T-helper 17 cell (primary cell): Measurements from ENCODE around the gene PATE4. TPM values are rescaled to one million over a fixed set of nuclear protein-coding genes. Genes with fewer than 3 reads are reported as not detected.

Experiments used
- ATAC-seq: fragments of 150-1000 bp; cut with Tn5 transposase; 2 replicates; pipeline ENCODE4 v1.10.0; 2021; ENCODE audit warnings: mild to moderate bottlenecking, moderate library complexity
- DNase-seq, 3 donors: peaks; one replicate each; pipeline versions ENCODE4 v3.0.0 to v3.0.0-alpha.2; 2020 to 2021
- H3K9me3 ChIP-seq: one replicate; pipeline ENCODE4 v1.7.0; 2013; ENCODE audit warnings: low read length, mild to moderate bottlenecking; ENCODE audit not compliant: control insufficient read depth, poor library complexity, severe bottlenecking
- H3K27ac Mint-ChIP-seq: one replicate; pipeline ENCODE4 v1.8.0; 2022; ENCODE audit warnings: mild to moderate bottlenecking, moderate library complexity, mixed read lengths
- H3K27me3 Mint-ChIP-seq: one replicate; pipeline ENCODE4 v1.8.0; 2022; ENCODE audit warnings: mixed read lengths
- H3K36me3 Mint-ChIP-seq: one replicate; pipeline ENCODE4 v1.8.0; 2022; ENCODE audit warnings: low read depth, mixed read lengths
- H3K4me1 Mint-ChIP-seq: one replicate; pipeline ENCODE4 v1.8.0; 2022; ENCODE audit warnings: mild to moderate bottlenecking, mixed read lengths
- H3K4me3 Mint-ChIP-seq: one replicate; pipeline ENCODE4 v1.8.0; 2022; ENCODE audit warnings: mild to moderate bottlenecking, moderate library complexity, mixed read lengths
- total RNA-seq, 4 donors: library from RNA in 2 of 4; stranded (reverse) in 2 of 4; gene quantifications; one replicate each; pipeline ENCODE4 v1.2.3 and lab custom pipeline; 2022 to 2026

The PATE4 gene
- total RNA-seq, 2 donors from 2014 or later: not detected

DNA sequence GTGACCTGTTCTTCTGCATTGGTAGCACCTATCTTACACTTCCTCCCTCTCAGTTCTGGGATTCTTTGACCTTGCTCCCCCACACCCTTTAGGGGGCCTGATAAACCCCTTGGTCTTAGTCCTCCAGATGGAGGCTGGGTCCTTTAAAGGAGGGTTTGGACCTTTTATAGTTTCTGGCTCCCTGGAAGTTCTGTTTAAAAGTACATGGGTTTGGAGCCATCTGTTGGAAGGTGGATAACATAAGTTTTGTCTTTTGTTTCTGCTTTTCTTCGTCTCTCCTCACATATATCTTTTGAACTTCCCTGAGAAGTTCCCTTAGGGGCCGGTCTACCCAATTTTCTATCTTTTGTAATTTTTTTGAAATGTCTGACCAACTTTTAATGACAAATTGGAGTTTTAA lies 36.4 kb downstream of the PATE4 start:
- Mint-ChIP-seq H3K27me3 (peaks cover 6% of the 10 kb centered on the region), H3K4me1 (peaks cover 4% of the 10 kb centered on the region), H3K27ac (no peak overlapping the region), H3K36me3 (no peaks in the 10 kb centered on the region), H3K4me3 (no peak overlapping the region)
- H3K9me3 ChIP-seq: no peaks in the 10 kb centered on the region
- ATAC-seq: no peak
- DNase-seq: no peak

DNA sequence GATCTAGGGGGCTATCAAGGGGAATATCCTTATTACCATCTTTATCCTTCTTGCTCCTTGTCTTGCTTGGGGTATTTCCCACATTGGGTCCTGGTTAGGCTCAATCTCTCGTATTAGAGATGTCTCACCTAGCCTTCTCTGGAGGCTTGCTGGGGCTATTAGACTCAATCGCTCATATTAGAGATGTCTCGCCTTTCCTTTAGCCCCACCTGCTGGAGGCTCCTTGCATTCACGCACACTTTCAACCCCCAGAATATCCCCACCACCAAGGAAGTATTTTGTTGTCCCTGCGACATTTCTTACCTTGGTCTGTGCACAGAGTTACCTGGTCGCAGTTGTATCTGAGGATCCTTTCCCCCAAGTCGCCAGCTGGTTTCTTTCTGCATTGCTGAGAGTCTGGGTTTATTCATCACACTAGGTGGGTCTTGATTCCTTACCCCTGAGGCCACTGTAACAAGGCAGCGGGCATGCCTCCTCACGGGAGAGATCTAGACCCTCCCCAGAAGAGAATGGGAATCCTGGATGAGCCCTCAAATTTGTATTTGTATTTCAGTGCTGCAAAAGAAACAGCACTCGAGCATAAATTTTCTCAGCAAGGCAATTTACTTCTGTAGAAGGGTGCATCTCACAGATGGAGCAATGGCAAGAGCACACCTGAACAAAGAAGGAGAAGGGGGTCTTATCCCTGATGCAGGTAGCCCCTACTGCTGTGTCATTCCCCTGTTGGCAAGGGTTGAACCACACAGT lies 38.4 kb downstream of the PATE4 start:
- Mint-ChIP-seq H3K4me1 (peaks cover 6% of the 10 kb centered on the region), H3K27me3 (peaks cover 10% of the 10 kb centered on the region), H3K27ac (no peak overlapping the region), H3K36me3 (no peaks in the 10 kb centered on the region), H3K4me3 (no peak overlapping the region)
- DNase-seq: peak in 1 of 3 donors; percentile 40
- H3K9me3 ChIP-seq: no peaks in the 10 kb centered on the region
- ATAC-seq: peak; percentile 73

- no peak overlapping the region for H3K4me3 Mint-ChIP-seq
- no peaks in the 10 kb centered on the region for H3K36me3 Mint-ChIP-seq
- ATAC-seq (no peak), DNase-seq (no peak)
- H3K9me3 ChIP-seq: no peaks in the 10 kb centered on the region
- peaks cover 6% of the 10 kb centered on the region for H3K4me1 Mint-ChIP-seq
- no peak overlapping the region for H3K27ac Mint-ChIP-seq
- H3K27me3 Mint-ChIP-seq: peaks cover 10% of the 10 kb centered on the region
These were observed 39.0 kb downstream of the PATE4 start for GRCh38 chr11:125872138-125872491.

- Mint-ChIP-seq H3K27ac (no peak overlapping the region), H3K4me3 (no peak overlapping the region), H3K4me1 (peaks cover 8% of the 10 kb centered on the region), H3K36me3 (no peaks in the 10 kb centered on the region), H3K27me3 (peaks cover 18% of the 10 kb centered on the region)
- DNase-seq (no peak), ATAC-seq (no peak)
- H3K9me3 ChIP-seq: no peaks in the 10 kb centered on the region
These were observed 40.9 kb downstream of the PATE4 start for GRCh38 chr11:125873881-125874555.

DNA sequence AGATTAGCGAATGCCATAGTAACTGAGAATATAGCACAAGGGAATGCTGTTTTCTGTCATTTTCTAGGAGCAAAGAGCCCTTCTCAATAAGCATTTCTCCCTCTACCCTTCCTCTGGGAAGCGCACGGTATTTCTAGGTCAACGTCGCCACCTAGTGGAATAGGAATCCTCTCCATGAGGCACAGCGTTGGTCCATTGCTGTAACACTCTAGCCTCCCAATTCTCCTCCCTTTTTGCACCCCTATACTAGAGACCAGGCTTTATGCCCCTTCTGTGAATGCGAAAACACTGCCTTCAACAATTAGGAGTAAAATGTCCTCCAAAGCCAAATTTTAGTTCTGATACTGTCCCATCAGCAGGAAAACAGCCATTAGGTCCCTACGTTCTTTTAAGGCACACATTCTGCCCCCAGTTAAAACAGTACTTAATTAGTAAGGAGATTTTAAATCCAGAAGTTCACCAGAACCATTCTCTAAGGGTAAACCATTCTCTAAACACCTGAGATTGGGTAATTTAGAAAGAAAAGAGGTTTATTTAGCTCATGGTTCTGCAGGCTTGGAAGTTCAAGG lies 41.5 kb downstream of the PATE4 start:
- Mint-ChIP-seq H3K4me3 (no peak overlapping the region), H3K27ac (no peak overlapping the region), H3K36me3 (no peaks in the 10 kb centered on the region), H3K27me3 (peaks cover 18% of the 10 kb centered on the region), H3K4me1 (peaks cover 8% of the 10 kb centered on the region)
- DNase-seq (peak in 2 of 3 donors; percentile 11 to 27), ATAC-seq (peak; percentile 75)
- no peaks in the 10 kb centered on the region for H3K9me3 ChIP-seq

DNA sequence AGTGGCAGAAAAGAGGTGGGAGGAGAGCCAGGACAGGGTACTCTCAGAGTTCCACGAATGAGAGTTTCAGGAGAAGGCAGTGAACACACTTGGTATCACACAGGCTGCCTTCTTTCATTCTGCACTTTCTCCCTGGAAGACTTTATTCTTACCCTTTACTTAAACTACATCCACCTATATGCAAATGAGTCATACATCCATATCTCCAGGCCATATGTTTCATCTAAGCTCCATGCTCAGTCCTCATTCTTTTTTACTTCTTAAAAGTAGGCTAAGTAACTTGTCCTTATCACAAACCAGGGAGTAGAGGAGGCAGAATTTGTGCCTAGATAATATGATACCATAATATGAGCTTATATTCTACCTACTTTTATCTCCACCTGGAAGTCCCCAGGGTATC lies 48.2 kb downstream of the PATE4 start:
- no peaks in the 10 kb centered on the region for H3K9me3 ChIP-seq
- ATAC-seq: no peak
- Mint-ChIP-seq H3K36me3 (no peaks in the 10 kb centered on the region), H3K4me3 (no peak overlapping the region), H3K27me3 (peaks cover 24% of the 10 kb centered on the region), H3K4me1 (peaks cover 5% of the 10 kb centered on the region), H3K27ac (no peak overlapping the region)
- no peak for DNase-seq

- DNase-seq (no peak), ATAC-seq (no peak)
- H3K4me3 Mint-ChIP-seq: no peak overlapping the region
- peaks cover 21% of the 10 kb centered on the region for H3K27me3 Mint-ChIP-seq
- H3K27ac Mint-ChIP-seq: no peak overlapping the region
- no peaks in the 10 kb centered on the region for H3K9me3 ChIP-seq
- no peaks in the 10 kb centered on the region for H3K36me3 Mint-ChIP-seq
- peaks cover 8% of the 10 kb centered on the region for H3K4me1 Mint-ChIP-seq
These were observed 50.3 kb downstream of the PATE4 start for GRCh38 chr11:125883375-125883774.

- H3K27me3 Mint-ChIP-seq: peaks cover 4% of the 10 kb centered on the region
- DNase-seq (peak in 2 of 3 donors; percentile 24 to 27), ATAC-seq (peak; percentile 38)
- H3K4me1 Mint-ChIP-seq: peaks cover 17% of the 10 kb centered on the region
- no peaks in the 10 kb centered on the region for H3K9me3 ChIP-seq
- H3K27ac Mint-ChIP-seq: peak overlapping the region; percentile 96
- peak overlapping the region; percentile 91 for H3K4me3 Mint-ChIP-seq
- H3K36me3 Mint-ChIP-seq: no peaks in the 10 kb centered on the region
These were observed 53.9 kb downstream of the PATE4 start for GRCh38 chr11:125886997-125887372.

DNA sequence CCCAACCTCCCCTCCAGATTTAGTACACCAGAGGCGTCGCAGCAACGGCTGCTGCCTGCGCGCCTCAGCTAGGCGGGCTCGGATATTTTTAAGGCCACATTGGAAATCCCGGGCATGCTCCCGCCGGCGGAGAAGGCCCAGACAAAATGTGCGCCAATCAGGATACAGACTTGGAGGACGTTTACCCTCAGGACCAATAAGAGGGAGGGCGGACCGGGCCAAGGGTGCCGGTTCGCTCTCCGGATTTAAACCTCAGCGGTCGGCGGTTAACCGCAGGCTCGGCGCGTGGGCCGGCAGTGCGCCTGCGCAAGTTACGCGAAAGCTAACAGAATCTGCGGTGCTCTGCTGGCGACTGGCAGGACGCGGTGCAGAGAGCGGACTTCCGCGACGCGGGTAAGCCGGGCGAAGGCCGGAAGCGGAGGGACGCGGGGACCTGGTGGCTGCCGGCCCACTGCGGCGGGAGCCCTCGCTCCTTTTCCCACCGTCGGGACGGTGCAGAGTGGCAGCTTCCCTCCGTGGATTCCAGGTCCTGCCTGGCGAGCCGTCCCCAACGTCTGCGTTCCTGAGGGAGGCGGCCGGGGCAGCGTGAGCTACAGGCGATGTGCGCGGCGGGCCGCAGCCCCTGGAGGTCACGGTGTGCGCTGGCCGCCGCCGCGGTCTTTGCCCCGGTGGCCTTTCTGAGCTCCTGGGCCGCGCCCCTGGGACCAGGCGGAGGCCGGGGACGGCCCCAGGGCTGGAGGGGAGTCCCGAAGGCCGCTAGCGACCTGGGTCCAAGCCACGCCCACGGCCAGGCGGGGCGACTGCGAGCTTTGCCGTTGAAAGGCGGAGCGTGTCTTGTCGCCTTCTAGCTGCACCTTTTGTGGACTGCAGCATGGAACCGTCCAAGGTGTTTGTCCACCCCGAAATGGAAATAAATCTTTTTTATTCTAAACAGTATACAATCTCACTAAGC lies 54.5 kb downstream of the PATE4 start, which contains the start of gene HYLS1:
TSS of gene HYLS1 (plus strand) at position 296 of the 952 bp plus-strand sequence. CDS start 11,701 bp downstream, outside the sequence.
- peak within 1 kb of the TSS; percentile 96 for H3K27ac Mint-ChIP-seq
- H3K4me1 Mint-ChIP-seq: peaks cover 19% of the 10 kb centered on the region
- peak; percentile 92 to 97 (median 94) for DNase-seq
- peaks cover 3% of the 10 kb centered on the region for H3K36me3 Mint-ChIP-seq
- H3K27me3 Mint-ChIP-seq: no peaks in the 10 kb centered on the region
- H3K4me3 Mint-ChIP-seq: peak within 1 kb of the TSS; percentile 91
- ATAC-seq: peak; percentile 92
- H3K9me3 ChIP-seq: no peaks in the 10 kb centered on the region

Other genes with a start within 250 kb of the PATE4 start
- gene STT3A, start 240.5 kb upstream of the PATE4 start, total RNA-seq: 10 to 100 TPM; 54.8 to 61.4 TPM
- gene CHEK1, start 208.2 kb upstream of the PATE4 start, total RNA-seq: 10 to 100 TPM in 1 of 2 donors, 1 to 10 TPM in 1; 7.9 to 16.0 TPM
- gene ACRV1, start 152.5 kb upstream of the PATE4 start, total RNA-seq: not detected
- gene PATE1, start 87.0 kb upstream of the PATE4 start, total RNA-seq: not detected
- gene PATE2, start 54.5 kb upstream of the PATE4 start, total RNA-seq: not detected
- gene PATE3, start 45.2 kb upstream of the PATE4 start, total RNA-seq: not detected
- 1 to 10 TPM; 3.3 to 3.9 TPM for gene HYLS1, start 54.4 kb downstream of the PATE4 start, total RNA-seq
- gene PUS3, start 69.9 kb downstream of the PATE4 start, total RNA-seq: 1 to 10 TPM; 3.5 to 4.1 TPM
- gene DDX25, start 71.2 kb downstream of the PATE4 start, total RNA-seq: not detected
- not detected for gene VSIG10L2, start 112.7 kb downstream of the PATE4 start, total RNA-seq
- 1 to 10 TPM; 2.0 TPM for gene CDON, start 229.6 kb downstream of the PATE4 start, total RNA-seq